HCT116 (cell line): ENCODE results near the gene MUC6. TPM values are rescaled to one million over a fixed set of nuclear protein-coding genes. Genes with fewer than 3 reads are reported as not detected.

ENCODE experiments used
- ATAC-seq: fragments of 200-7000 bp; cut with Tn5 transposase; 2 replicates; pipeline ENCODE4 v1.9.1; 2020; ENCODE audit warnings: mild to moderate bottlenecking, moderate library complexity
- BruUV-seq: library from RNA; stranded (reverse); fragments of 400-500 nt; replicated peaks from 2 replicates; lab custom pipeline; 2021; lab: Mats Ljungman, UMichigan
- CTCF ChIA-PET: fragments of 300-600 bp; sonication (Branson Sonifier 250); formaldehyde crosslinking; loops from one replicate; lab custom pipeline; 2021; ENCODE audit warnings: antibody characterized with exemption; lab: Charles Lee
- POLR2A ChIA-PET: fragments of 300-600, 350-600 bp; sonication (Branson Sonifier 250); formaldehyde crosslinking; loops from one replicate; lab custom pipeline; 2021; ENCODE audit warnings: antibody characterized with exemption; lab: Charles Lee
- RAD21 ChIA-PET, 2 experiments: fragments of 300-600 bp; sonication (Branson Sonifier 250); formaldehyde crosslinking; loops; one replicate each; lab custom pipeline; 2023; ENCODE audit warnings: low total read pairs in 2 of 2; ENCODE audit not compliant: uncharacterized antibody in 2 of 2, unreplicated experiment in 2 of 2, low non-redundant PET in 1 of 2; lab: Charles Lee
- DNase-seq: peaks from one replicate; pipeline ENCODE4 v3.0.0-alpha.2; 2010; ENCODE audit warnings: low read depth, low spot score
- H2AFZ ChIP-seq: fragments of 200-600 bp; shearing (Covaris generic), sonication (generic); 2 replicates; pipeline ENCODE4 v1.6.1; 2017; ENCODE audit warnings: low read depth, mixed run types, mixed read lengths, antibody characterized with exemption, low read length; ENCODE audit not compliant: poor library complexity, severe bottlenecking
- H3K27ac ChIP-seq: 2 replicates; pipeline ENCODE4 v1.5.1; 2012; ENCODE audit warnings: low read depth, low read length
- H3K27me3 ChIP-seq: fragments of 200-600 bp; sonication (generic); 2 replicates; pipeline ENCODE4 v1.6.1; 2016; ENCODE audit warnings: mixed run types, low read length, mixed read lengths; ENCODE audit not compliant: insufficient read depth
- H3K36me3 ChIP-seq, 2 experiments: fragments of 200-500 bp in 1 of 2; fragments of 200-600 bp in 1 of 2; sonication (Bioruptor generic) in 1 of 2; sonication (generic) in 1 of 2; 2 replicates each; pipeline versions ENCODE4 v1.5.1 to v1.6.1; 2014 to 2016; ENCODE audit warnings: low read length in 2 of 2, inconsistent platforms in 1 of 2, mixed read lengths in 1 of 2, mixed run types in 1 of 2; ENCODE audit not compliant: insufficient read depth in 2 of 2, control insufficient read depth in 1 of 2
- H3K4me1 ChIP-seq, 2 experiments: fragments of 200-600 bp in 1 of 2; sonication (generic) in 1 of 2; 2 replicates each; pipeline versions ENCODE4 v1.5.1 to v1.6.1; 2012 to 2017; ENCODE audit warnings: low read length in 2 of 2, inconsistent platforms in 1 of 2, mild to moderate bottlenecking in 1 of 2, mixed read lengths in 1 of 2, mixed run types in 1 of 2, moderate library complexity in 1 of 2; ENCODE audit not compliant: insufficient read depth in 2 of 2, control insufficient read depth in 1 of 2
- H3K4me2 ChIP-seq: fragments of 200-600 bp; sonication (generic); 2 replicates; pipeline ENCODE4 v1.6.1; 2017; ENCODE audit warnings: mixed run types, low read length, mixed read lengths
- H3K4me3 ChIP-seq, 2 experiments: fragments of 200-600 bp in 1 of 2; sonication (generic) in 1 of 2; replicated peaks in 1 of 2; 2 replicates each; pipeline ENCODE4 v1.5.1; 2011 to 2016; ENCODE audit warnings: low read length in 2 of 2, control low read depth in 1 of 2, low read depth in 1 of 2, mild to moderate bottlenecking in 1 of 2, mixed read lengths in 1 of 2, mixed run types in 1 of 2
- H3K79me2 ChIP-seq: fragments of 200-600 bp; sonication (generic); 2 replicates; pipeline ENCODE4 v1.6.1; 2017; ENCODE audit warnings: mild to moderate bottlenecking, mixed run types, low read length, moderate library complexity, mixed read lengths; ENCODE audit not compliant: insufficient read depth
- H3K9ac ChIP-seq: fragments of 200-600 bp; sonication (generic); 2 replicates; pipeline ENCODE4 v1.6.1; 2016; ENCODE audit warnings: low read length, mixed read lengths
- H3K9me2 ChIP-seq: fragments of 200-600 bp; sonication (generic), shearing (Covaris generic); 2 replicates; pipeline ENCODE4 v1.6.1; 2017; ENCODE audit warnings: mixed run types, mild to moderate bottlenecking, moderate library complexity; ENCODE audit not compliant: insufficient read depth
- H3K9me3 ChIP-seq, 2 experiments: fragments of 200-500 bp in 1 of 2; fragments of 200-600 bp in 1 of 2; sonication (Bioruptor generic) in 1 of 2; sonication (generic) in 1 of 2; 2 replicates each; pipeline ENCODE4 v1.6.1; 2014 to 2017; ENCODE audit warnings: low read length in 2 of 2, mixed read lengths in 2 of 2, inconsistent platforms in 1 of 2, low read depth in 1 of 2, mild to moderate bottlenecking in 1 of 2, mixed run types in 1 of 2, moderate library complexity in 1 of 2; ENCODE audit not compliant: control insufficient read depth in 1 of 2, insufficient read depth in 1 of 2
- H4K20me1 ChIP-seq: fragments of 200-600 bp; sonication (generic), shearing (Covaris generic); 2 replicates; pipeline ENCODE4 v1.6.1; 2017; ENCODE audit warnings: mixed run types, mild to moderate bottlenecking, moderate library complexity; ENCODE audit not compliant: insufficient read depth
- CEBPB ChIP-seq: IDR thresholded peaks from 2 replicates; pipeline ENCODE4 v1.6.1; 2012; ENCODE audit warnings: low read depth
- ELF1 ChIP-seq: IDR thresholded peaks from 2 replicates; pipeline ENCODE4 v1.6.1; 2012; ENCODE audit warnings: low read depth, borderline replicate concordance
- EZH2 ChIP-seq: fragments of 200-600 bp; sonication (generic); IDR thresholded peaks from 2 replicates; pipeline ENCODE4 v1.6.1; 2017; ENCODE audit warnings: antibody characterized with exemption, mixed run types
- EZH2phosphoT487 ChIP-seq: fragments of 200-600 bp; IDR thresholded peaks from 2 replicates; pipeline ENCODE4 v1.6.1; 2018; ENCODE audit warnings: antibody characterized with exemption, borderline replicate concordance
- FOSL1 ChIP-seq: IDR thresholded peaks from 2 replicates; pipeline ENCODE4 v1.6.1; 2012; ENCODE audit warnings: low read depth
- POLR2A ChIP-seq: IDR thresholded peaks from 2 replicates; pipeline ENCODE4 v1.7.0; 2011; ENCODE audit warnings: borderline replicate concordance; ENCODE audit not compliant: insufficient read depth, insufficient read length; ENCODE audit errors: extremely low read depth
- SIN3A ChIP-seq: IDR thresholded peaks from 2 replicates; pipeline ENCODE4 v1.6.1; 2012; ENCODE audit warnings: low read depth
- SRF ChIP-seq: IDR thresholded peaks from 2 replicates; pipeline ENCODE4 v1.6.1; 2012; ENCODE audit warnings: low read depth
- TCF7L2 ChIP-seq: IDR thresholded peaks from 2 replicates; pipeline ENCODE4 v1.7.0; 2011; ENCODE audit warnings: borderline replicate concordance, inconsistent platforms; ENCODE audit not compliant: insufficient read depth, insufficient read length; ENCODE audit errors: extremely low read depth
- YY1 ChIP-seq: IDR thresholded peaks from 2 replicates; pipeline ENCODE4 v1.6.1; 2011; ENCODE audit warnings: low read length, low read depth, moderate library complexity, mild to moderate bottlenecking; ENCODE audit not compliant: insufficient replicate concordance; ENCODE audit errors: extremely low read depth
- ZFX ChIP-seq: fragments of 450-650 bp; IDR thresholded peaks from 2 replicates; pipeline ENCODE4 v1.6.1; 2017
- ZNF274 ChIP-seq: fragments of 200-500 bp; sonication (Bioruptor generic); IDR thresholded peaks from 2 replicates; pipeline ENCODE4 v1.6.1; 2014; ENCODE audit warnings: mild to moderate bottlenecking, low read depth, low read length, inconsistent platforms
- intact Hi-C: fragments of 100-400 bp; cut with micrococcal nuclease; formaldehyde crosslinking; loops from 2 replicates; pipeline ENCODE4 v1.10.0; 2022
- total RNA-seq: library from RNA; stranded (reverse); gene quantifications from one replicate; pipeline ENCODE4 v1.2.1, GENCODE V29; 2021; ENCODE audit not compliant: unreplicated experiment
- TF ChIP-seq, protein P1 (sequence below): IDR thresholded peaks from 2 replicates; pipeline ENCODE4 v1.6.1; 2012
- TF ChIP-seq, protein P2 (sequence below), 3 experiments: fragments of 200-600 bp in 1 of 3; sonication (generic) in 1 of 3; IDR thresholded peaks in 2 of 3; conservative IDR thresholded peaks in 1 of 3; 2 replicates each; pipeline ENCODE4 v1.5.1; 2012 to 2017; ENCODE audit warnings: low read depth in 2 of 3, low read length in 2 of 3, antibody characterized with exemption in 1 of 3, borderline replicate concordance in 1 of 3, control low read depth in 1 of 3, mild to moderate bottlenecking in 1 of 3, mixed read lengths in 1 of 3, mixed run types in 1 of 3, moderate library complexity in 1 of 3; ENCODE audit not compliant: insufficient read depth in 1 of 3

The MUC6 gene
- total RNA-seq, 1 experiment from 2014 or later: 0.02 TPM

DNA sequence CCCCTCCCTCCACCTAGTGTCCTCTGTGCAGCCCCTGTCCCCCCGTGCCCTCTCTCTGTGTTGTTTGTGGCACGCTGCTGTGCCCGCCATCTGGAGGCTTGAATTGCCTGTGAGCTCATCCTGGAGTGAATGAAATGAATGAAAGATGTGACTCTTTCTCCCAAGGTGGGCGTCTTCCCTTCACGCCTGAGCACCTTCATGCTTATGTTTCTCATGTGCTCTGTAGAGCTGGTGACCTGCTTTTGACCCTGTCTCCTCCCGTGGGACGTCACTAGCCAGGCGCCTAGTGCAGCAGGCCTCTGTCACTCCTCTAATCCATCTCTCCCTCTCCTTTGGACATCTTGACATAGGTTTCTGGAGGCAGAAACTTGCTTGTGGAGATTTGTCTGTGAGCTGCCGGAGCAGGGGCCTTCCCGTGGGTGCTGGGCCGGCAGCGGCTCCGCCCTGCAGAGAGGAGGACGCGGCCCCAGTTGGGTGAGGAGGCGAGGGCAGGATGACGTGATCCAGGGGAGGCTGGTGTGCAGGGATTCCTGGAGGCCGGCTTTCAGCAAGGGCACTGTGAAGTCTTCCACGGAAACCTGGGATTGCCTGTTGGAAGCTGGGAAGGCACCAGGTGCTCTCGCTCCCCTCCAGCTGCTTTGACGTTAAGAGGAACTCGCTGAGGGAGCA, 40.6 kb downstream of the MUC6 start:
- Histone ChIP-seq H3K36me3 (peaks cover 0 to 11% of the 10 kb centered on the region in 2 experiments; a peak in 3 of 4 replicates), H3K4me2 (no peak overlapping the region), H3K9me3 (no peaks in the 10 kb centered on the region), H3K27me3 (no peaks in the 10 kb centered on the region), H3K4me1 (peaks cover 0 to 8% of the 10 kb centered on the region in 2 experiments; a peak in 1 of 4 replicates), H3K27ac (no peak overlapping the region), H3K4me3 (no peak overlapping the region), H3K79me2 (no peaks in the 10 kb centered on the region; the same call in 1 of the 2 replicates), H3K9ac (no peak overlapping the region), H2AFZ (no peak overlapping the region), H3K9me2 (no peaks in the 10 kb centered on the region), H4K20me1 (no peaks in the 10 kb centered on the region)
- ChIA-PET POLR2A (no interaction called here), RAD21 (no interaction called here), CTCF (no interaction called here)
- no peak for ATAC-seq
- intact Hi-C loops: no loop called here
- TF ChIP-seq TCF7L2 (no peak), EZH2 (no peak), POLR2A (no peak), CEBPB (no peak), SIN3A (no peak), SRF (no peak), FOSL1 (no peak), YY1 (no peak), EZH2phosphoT487 (no peak), ZNF274 (no peak), ZFX (no peak), ELF1 (no peak)
- TF ChIP-seq, protein P1, sequence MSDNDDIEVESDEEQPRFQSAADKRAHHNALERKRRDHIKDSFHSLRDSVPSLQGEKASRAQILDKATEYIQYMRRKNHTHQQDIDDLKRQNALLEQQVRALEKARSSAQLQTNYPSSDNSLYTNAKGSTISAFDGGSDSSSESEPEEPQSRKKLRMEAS: no peak
- TF ChIP-seq, protein P2, sequence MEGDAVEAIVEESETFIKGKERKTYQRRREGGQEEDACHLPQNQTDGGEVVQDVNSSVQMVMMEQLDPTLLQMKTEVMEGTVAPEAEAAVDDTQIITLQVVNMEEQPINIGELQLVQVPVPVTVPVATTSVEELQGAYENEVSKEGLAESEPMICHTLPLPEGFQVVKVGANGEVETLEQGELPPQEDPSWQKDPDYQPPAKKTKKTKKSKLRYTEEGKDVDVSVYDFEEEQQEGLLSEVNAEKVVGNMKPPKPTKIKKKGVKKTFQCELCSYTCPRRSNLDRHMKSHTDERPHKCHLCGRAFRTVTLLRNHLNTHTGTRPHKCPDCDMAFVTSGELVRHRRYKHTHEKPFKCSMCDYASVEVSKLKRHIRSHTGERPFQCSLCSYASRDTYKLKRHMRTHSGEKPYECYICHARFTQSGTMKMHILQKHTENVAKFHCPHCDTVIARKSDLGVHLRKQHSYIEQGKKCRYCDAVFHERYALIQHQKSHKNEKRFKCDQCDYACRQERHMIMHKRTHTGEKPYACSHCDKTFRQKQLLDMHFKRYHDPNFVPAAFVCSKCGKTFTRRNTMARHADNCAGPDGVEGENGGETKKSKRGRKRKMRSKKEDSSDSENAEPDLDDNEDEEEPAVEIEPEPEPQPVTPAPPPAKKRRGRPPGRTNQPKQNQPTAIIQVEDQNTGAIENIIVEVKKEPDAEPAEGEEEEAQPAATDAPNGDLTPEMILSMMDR (IDR thresholded peaks at IDR 0.05 in 2 of 3, conservative IDR thresholded peaks at IDR 0.05 in 1 of 3; ENCODE audit: borderline replicate concordance in 1 of 3, insufficient read depth in 1 of 3, low read depth in 2 of 3, low read length in 2 of 3): no peak
- DNase-seq: no peak
- BruUV-seq: no TSS peak
